Stimulated activated CD4-positive, alpha-beta T cell treated with anti-CD3 and anti-CD28 coated beads, Interleukin-2, amount 100 ng/mL, for 24 hours (primary cell): ENCODE data around the gene DDX50.
"Not testable (repeated sequence)": the region's sequence is repeated elsewhere in the genome, so short reads cannot be mapped to it uniquely, and the experiment has no call there.

Source experiments
- DNase-seq, 2 donors: peaks; one replicate each; pipeline ENCODE4 v3.0.0-alpha.2; 2020

Gene DDX50, protein sequence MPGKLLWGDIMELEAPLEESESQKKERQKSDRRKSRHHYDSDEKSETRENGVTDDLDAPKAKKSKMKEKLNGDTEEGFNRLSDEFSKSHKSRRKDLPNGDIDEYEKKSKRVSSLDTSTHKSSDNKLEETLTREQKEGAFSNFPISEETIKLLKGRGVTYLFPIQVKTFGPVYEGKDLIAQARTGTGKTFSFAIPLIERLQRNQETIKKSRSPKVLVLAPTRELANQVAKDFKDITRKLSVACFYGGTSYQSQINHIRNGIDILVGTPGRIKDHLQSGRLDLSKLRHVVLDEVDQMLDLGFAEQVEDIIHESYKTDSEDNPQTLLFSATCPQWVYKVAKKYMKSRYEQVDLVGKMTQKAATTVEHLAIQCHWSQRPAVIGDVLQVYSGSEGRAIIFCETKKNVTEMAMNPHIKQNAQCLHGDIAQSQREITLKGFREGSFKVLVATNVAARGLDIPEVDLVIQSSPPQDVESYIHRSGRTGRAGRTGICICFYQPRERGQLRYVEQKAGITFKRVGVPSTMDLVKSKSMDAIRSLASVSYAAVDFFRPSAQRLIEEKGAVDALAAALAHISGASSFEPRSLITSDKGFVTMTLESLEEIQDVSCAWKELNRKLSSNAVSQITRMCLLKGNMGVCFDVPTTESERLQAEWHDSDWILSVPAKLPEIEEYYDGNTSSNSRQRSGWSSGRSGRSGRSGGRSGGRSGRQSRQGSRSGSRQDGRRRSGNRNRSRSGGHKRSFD

DNA sequence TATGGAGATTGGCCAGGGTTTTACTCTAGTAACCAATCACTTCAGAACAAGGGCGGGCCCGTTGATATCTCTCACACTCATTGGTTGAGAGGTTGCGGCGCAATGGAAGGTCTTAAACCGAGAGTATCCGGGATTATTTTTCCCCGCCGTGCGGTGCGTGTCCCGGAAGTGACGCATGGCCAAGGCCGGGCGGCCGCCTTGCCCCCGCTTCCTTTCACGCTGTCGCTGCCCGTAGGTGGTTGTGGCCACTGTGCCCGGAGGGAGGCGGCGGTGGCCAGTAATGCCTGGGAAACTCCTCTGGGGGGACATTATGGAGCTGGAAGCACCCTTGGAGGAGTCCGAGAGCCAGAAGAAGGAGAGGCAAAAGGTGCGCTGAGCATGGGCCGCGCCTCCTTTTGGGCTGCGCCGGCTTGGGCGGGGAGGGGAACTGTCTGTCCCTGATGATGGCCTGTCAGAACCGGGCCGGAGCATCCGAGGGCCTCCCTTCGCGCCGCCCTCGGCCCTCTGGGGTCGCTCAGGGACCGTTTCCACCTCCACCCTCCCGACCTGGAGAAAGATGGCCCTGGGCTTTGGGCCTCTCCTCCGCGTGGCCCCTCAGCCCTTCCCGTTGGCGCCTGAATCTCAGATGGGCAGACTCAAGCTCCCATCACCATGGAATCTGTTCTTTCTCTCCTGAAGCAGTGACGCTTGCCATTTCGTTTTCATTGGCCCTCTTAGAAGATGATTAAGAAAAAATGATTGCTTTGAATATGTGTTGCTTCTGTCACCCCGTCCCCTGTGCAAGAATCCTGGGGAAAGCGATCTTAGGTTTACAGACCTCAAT lies at the start of gene DDX50:
TSS of gene DDX50 (plus strand) at position 211 of the 823 bp plus-strand sequence. CDS start at position 281, 70 bp downstream.
- peak; percentile 94 to 95 for DNase-seq

DNA sequence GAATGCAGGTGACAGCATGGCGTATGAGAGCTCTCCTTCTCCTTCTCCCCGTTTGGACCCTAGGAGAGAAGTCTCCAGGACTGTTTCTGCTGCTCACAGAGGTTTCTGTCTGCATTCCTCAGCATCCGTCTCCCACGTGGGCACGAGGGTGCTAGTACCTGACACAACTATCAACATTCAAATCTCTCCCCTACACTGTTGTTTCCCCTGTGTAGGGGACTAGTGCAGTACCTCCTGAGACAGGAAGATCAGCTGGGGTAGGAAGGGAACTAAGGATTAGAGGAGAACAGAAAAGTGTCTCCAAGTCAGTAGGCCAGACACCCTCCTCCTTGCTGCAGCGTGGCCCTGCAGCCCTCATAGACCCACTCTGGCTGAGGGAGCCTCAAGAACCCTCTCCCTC lies 44.8 kb upstream of the DDX50 start:
- DNase-seq: no peak

DNA sequence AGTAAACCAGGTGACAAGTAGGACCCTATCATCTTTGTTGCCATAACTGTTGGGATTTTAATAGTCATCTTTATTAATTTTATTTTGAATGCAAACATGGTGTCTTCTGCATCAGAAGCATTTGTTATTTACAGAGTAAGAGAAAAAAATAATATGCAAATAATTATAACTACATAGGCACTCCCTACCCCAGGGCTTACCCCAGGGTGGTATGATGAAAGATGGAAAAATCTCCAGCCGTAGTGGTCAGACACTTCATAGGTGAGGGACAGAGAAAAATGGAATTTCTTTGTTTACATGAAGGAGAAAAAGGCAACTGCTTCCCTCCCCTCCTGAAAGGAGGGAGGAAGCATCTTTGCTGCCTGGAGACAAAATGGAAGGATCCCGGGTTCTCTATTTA lies 44.1 kb upstream of the DDX50 start:
- DNase-seq: no peak

DNA sequence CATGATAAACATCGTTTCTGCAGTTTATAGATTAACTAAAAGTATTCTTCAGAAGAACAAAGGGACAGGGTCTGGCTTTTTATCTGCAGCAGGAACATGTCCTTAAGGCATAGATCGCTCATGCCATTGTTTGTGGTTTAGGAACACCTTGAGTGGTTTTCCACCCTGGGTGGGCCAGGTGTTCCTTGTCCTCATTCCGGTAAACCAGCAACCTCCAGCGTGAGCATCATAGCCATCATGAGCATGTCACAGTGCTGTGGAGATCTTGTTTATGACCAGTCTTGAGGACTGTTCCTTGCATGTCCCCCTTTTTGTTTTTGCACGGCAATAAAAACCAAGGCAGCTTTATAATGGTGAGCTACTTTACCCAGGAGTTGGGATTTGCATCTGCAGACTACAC lies 39.9 kb upstream of the DDX50 start:
- no peak for DNase-seq

DNA sequence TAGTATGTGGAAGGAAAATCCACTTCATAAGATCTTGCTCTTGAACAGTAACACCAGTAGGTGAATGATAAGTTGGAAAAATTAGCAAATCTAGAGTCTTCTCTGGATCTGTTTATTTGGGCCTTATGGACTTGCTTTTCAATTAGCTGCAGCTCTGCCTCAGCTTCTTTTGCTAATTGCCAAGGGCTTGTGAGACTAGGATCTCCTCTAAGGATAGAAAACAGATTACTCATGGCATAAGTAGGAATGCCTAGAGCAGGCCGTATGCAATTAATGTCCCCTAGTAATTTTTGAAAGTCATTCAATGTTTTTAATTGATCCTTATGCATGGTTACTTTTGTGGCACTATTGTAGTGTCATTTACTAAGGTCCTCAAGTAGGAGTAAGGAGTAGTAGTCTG lies 36.5 kb upstream of the DDX50 start:
- no peak for DNase-seq

DNA sequence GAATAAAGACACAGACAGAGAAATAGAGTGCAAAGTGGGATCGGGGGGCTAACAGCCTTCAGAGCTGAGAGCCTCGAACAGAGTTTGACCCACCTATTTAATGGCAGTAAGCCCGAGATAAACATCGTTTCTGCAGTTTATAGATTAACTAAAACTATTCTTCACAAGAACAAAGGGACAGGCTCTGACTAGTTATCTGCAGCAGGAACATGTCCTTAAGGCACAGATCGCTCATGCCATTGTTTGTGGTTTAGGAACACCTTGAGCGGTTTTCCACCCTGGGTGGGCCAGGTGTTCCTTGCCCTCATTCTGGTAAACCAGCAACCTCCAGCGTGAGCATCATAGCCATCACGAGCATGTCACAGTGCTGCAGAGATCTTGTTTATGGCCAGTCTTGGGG lies 32.9 kb upstream of the DDX50 start:
- not testable (repeated sequence) for DNase-seq

DNA sequence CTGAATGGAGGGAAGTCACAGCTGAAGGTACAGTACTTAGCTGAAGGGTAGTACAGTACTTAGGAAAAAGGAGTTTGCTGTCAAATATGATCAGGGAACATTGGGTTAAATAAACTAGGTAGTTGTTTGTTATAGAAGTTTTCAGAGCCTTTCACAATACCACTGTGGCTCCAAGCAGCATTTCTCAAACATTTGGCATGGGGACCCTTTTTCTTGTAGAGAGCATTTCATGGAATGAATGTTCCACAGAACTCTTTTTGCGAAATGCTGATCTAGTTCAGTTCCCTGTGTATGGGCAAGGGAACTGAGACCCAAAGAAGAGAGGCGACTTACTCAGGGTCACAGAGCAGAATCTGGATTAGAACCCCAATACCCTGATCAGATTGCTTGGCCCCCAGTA lies 31.5 kb upstream of the DDX50 start:
- DNase-seq: no peak

DNA sequence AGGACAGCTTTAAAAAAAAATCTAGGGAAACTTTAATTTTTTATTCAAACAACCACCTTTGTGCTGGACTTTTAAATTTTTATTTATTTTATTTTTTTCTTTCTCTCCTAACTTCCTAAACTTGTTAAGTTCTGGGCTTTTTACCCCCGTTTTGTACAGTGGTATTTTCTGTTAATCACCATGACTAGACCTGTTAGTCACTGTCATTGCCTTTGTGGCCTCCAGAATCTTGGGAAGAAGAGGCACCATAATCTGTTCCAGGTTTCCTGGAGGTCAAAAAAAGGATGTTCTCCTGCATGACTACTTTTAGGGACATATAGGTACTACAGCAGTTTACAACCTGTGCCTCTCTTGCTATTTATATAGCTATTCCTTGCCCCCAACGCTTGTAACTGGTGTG lies 31.1 kb upstream of the DDX50 start:
- no peak for DNase-seq

DNA sequence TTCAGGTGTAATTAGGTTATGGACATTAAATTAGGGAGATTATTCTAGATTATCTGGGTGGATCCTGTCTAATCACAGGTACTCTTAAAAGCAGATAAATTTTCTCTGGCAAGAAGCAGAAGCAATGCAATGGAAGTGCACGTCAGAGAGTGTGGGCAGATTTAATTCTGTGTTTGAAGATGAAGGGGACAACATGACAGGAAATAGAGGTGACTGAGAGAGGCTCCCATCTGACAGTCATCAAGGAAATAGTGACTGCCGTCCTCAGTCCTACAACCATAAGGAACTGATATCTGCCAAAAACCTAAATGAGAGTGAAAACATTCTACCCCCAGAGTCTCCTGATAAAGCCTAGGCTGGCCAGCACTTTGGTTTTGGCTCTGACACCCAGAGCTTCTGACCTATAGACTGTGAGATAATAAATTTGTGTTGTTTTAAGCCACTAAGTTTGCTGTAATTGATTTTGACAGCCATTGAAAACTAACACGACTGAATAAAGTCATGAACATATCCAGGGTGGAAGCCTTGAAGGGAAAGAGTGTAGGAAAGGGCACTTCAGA lies 30.5 kb upstream of the DDX50 start:
- DNase-seq: no peak

DNA sequence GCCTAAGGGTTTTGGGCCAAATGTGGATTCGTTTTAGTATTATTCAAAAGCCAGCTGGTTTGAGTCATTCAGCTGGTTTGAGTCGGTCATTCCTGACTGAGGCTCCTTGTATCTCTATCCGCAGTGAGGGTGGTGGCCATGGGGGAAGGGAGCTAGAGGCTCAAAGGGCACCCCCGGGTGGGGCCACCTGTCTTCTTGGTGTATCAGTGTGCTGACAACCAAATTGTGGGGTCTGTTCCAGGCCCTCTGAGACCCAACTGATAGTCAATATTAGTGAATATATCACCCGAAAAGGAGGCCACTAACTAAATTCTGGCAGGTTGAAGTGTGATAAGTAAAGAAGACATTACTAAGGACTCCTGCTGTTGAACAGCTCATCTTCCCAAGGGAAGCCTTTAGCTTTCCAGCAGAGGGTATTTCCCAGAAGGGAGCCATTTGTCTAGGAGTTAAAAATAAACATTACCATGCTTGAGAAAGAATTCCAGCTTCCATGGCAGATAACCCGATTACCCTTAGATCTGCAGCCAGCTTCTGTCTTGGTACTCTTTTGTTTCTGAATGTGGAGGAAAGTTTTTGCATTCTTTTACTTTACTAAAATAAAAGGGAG lies 29.9 kb upstream of the DDX50 start:
- no peak for DNase-seq

DNA sequence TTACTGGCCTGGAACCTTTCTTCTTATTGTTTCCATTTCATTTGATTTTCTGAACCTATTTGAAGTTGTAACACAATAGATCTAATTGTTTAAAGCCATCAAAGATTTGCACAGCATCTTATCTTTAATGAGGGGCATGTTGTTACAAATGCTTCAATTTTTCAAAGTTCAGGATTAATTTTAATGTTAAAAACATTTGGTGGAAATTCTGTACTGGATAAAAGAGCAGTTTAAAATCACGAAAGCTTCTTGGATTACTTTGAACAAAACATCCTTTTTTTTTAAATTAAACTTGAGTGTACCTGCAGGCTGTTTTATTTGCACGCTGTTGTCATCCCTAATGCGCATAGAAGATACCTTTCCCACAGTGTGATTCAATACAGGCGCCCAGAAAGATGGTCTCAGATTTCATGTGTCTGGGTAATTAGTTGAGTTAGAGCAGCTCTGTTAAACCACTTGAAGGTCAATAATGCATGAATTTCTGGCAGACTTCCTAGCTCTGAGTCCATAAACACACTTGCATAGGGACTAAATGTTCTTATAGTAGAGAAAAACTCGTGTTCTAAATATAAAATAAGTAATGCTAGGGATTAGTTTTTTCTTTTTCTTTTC lies 29.3 kb upstream of the DDX50 start:
- no peak for DNase-seq

DNA sequence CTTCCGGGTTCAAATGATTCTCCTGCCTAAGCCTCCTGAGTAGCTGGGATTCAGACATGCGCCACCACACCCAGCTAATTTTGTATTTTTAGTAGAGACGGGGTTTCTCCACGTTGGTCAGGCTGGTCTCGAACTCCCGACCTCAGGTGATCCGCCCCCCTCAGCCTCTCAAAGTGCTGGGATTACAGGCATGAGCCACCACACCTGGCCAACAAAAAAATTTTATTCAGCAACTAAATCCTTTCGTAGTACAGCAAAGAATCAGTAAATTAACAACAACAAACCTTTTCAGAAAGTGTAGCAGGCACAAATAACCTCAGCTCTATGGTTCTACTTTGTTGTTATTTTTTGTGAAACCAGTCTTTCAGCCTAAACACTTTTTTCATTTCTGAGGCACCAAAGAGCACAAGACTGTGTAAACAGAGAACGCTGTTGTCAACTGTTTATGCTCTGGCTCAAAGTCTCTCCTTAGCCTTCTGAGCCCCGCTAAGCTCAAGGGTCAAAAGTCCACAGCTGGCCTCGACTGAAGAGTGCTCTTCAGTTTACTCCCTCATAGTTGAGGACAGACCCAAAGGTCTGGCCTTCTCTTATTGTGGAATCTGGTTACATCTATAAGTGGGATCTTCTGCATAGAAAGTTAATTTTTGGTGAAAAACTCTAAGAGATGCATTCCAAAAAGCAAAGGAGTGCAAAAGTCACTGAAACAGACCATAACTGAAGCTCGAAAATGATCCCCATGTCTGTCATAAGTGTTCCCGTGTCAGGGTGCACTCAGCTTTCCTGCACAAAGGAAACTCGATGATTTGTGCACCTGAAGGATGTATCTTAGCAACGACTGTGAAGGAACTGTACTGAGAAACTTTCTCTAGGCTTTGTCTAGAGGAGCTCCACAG lies 24.6 kb upstream of the DDX50 start:
- no peak for DNase-seq

DNA sequence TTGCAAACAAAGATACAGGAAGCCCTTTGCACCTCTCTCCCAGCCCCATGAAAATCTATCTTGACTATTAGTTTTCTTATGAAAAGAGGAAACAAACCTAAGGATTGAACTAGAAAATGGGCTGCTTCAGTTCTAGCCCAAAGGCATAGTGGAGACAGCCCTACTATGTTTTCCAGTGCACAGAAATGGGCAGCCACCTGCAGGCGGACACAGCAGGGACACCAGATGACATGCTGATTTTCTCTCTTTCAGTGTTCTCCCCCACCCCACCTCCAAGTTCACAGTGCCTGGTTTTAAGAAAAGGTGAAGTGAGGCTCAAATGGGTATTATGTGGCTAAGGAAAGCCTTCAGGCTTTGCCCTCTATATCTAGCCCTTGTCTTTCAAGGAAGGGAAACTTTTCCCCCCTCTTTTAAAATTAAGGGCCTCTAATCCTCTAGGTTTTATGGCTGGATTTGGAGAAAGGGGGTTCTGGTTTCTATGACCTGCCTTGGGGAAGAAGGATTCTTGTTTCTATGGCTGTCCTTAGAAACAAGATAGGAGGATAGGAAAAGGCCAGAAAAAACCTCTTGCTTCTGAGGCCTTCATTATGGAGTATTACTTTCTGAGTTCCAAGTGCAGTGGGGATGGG lies 23.5 kb upstream of the DDX50 start:
- DNase-seq: no peak

DNA sequence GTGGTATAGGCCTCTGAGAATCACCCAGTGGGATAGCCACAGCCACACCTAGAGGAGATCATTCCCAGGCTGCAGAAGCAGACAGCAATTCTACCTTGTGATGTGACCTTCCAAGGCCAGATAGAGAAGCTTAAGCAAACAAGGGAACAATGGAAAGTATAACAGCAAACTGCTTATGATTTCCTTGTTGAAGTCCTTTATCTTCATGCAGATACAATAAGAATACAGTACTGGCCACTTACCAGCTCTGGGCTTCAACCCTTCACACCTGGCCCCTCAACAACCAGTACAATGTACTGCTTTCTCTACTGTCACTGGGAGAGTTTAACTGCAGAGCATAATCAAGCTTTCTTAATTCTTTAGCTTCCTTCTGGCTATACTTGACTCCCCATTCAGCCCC lies 22.6 kb upstream of the DDX50 start:
- DNase-seq: no peak

DNA sequence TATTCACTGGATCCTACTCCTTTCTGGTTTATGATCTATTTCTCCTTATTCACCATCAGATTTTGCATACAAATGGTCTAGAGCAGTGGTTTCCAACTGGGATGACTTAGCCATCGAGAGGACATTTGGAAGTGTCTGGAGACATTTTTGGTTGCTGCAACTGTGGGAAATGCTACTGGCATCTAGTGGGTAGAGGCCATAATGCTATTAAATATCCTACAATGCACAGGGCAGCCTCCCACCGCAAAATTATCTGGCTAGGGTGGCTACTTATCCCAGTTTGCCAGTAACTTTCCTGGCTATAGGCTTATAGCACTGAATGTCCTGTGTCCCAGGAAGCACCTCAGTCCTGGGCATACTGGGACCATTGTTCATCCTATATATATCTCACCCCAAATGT lies 21.5 kb upstream of the DDX50 start:
- no peak for DNase-seq

DNA sequence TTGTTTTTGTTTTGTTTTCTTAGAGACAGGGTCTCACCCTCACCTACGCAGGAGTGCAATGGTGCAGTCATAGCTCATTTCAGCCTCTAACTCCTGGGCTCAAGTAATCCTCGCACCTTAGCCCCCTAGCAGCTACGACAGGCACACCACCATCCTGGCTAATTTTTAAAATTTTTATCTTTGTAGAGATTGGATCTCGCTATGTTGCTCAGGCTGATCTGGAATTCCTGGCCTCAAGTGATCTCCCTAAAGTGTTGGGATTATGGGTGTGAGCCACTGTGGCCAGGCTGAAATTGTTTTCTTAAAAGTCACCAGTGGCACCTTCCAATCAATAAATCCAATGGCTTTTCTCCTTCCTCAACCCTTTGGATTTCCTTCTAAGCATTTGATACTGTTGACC lies 20.9 kb upstream of the DDX50 start:
- DNase-seq: no peak

DNA sequence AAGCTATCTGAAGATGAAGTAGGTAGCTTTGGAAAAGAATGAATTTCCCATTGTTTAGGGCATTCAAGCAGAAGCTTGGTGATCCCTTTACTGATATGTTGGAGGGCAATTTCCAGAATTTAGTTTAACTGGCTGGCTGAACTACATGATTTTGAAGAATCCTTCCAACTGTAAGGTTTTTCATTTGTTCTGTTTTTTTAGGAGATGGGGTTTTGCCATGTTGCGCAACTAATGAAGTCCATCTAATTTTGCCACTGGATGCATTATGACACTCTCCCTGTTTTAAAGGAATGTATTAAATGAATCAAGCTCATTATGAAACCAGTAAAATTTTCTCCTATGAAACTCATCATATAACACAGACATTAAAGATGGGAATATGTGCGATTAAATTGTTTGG lies 6.1 kb upstream of the DDX50 start:
- DNase-seq: no peak

DNA sequence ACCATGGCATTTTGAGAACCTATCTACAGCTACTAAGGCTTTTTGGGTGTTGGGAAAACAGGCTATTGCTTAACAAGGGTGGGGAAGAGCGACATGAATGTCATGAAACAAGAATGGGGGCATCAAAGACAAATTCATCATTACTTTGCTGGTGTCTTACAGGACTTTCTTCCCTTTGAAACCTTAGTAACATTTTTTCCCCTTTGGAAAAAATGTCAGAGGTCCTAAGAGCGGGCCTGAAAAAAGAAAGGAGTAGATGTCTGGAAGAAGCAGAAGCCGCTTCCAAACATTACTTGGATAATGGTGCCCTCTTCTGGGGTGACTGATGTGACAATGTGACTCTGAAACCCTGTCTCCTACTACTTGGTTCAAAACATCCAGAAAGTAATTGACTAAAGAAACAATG lies 3.8 kb upstream of the DDX50 start:
- peak; percentile 12 to 21 for DNase-seq

DNA sequence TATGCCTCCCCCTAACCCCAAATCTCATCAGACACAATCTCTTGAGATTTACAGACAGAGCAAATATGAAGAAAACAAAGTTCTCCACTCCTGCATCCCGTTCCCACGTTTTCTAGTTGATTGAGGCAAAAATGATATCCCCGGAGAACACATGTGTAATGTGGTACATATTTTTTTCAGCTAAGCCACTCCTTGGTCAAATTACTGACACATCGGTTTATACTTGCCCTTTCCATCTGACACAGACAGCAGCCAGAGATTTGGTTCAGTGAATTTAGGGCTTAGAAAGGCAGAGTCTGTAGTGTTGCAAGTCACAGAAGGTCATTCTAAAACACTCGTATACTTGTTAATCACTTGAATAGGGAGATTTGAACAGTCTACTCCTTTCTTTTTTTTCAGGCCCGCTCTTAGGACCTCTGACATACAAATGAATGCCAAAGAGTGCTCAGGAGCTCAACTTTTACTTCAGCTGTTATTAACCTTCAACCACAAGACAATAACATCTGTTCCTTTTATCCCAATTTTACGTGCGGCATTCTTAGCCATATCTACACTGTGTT lies 1.8 kb upstream of the DDX50 start:
- no peak for DNase-seq

DNA sequence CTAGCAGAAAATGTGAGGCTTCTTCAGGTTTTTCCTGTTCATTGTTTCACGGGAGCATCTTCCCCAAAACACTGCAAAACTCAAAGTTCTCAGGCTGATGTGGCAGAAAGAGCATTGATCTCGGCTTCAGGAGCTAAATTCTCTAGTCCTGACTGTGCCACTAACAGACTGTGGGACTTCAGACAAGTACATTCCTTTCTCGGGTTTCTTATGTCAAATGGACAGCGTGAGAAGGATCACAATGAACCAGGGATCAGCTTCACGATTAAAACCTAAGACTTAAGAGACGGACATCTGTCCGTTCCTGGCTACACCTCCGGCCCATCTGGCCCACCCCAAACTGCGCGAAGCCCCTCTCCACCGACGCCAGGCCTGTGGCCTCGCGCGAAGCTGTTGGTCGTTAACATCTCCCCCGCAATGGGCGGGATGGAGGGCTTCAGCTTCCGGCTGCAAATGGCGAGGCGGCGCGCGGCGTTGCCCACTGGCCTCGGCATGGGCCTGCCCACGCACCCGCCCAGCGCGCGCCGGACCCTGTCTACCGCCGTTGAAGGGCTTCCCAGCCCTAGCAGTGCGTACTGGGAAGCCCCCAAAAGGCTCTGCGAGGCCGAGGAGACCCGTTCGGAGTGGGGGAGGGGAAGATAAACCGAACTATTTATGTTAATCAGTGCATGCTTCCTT lies 549 bp upstream of the DDX50 start:
- peak in 1 of 2 donors; percentile 72 for DNase-seq
